Suprapubic skin (tissue), 4 donors: Measurements from ENCODE around the gene SLC25A22. TPM values are rescaled to one million over a fixed set of nuclear protein-coding genes. Genes with fewer than 3 reads are reported as not detected.

Experiments used
- DNase-seq, 2 donors: peaks; one replicate each; pipeline ENCODE4 v3.0.0-alpha.2; 2019; ENCODE audit warnings: low spot score in 2 of 2
- H3K27ac ChIP-seq: fragments of 200-600 bp; sonication (generic); one replicate; pipeline ENCODE4 v1.5.1; 2019
- H3K27me3 ChIP-seq: fragments of 200-600 bp; sonication (generic); one replicate; pipeline ENCODE4 v1.5.1; 2019
- H3K36me3 ChIP-seq: fragments of 200-600 bp; sonication (generic); one replicate; pipeline ENCODE4 v1.5.1; 2019
- H3K4me1 ChIP-seq: fragments of 200-600 bp; sonication (generic); one replicate; pipeline ENCODE4 v1.5.1; 2019
- H3K4me3 ChIP-seq: fragments of 200-600 bp; sonication (generic); one replicate; pipeline ENCODE4 v1.5.1; 2019; ENCODE audit warnings: mild to moderate bottlenecking
- H3K9me3 ChIP-seq: fragments of 200-600 bp; sonication (generic); one replicate; pipeline ENCODE4 v1.5.1; 2019
- EP300 ChIP-seq: sonication (generic); formaldehyde crosslinking; IDR thresholded peaks from one replicate; pipeline ENCODE4 v1.6.1; 2017; ENCODE audit warnings: antibody characterized with exemption
- POLR2A ChIP-seq, 2 donors: fragments of 450-650 bp; IDR thresholded peaks; one replicate each; pipeline ENCODE4 v1.6.1; 2017; ENCODE audit warnings: antibody characterized with exemption in 2 of 2, mild to moderate bottlenecking in 2 of 2, moderate library complexity in 2 of 2
- POLR2AphosphoS5 ChIP-seq, 3 donors: sonication (generic); formaldehyde crosslinking; IDR thresholded peaks; one replicate each; pipeline ENCODE4 v1.6.1; 2017; ENCODE audit warnings: antibody characterized with exemption in 3 of 3
- WGBS: methylation state at CpG from one replicate; pipeline ENCODE4 v1.1.5; 2018; 5-methylcytosine and 5-hydroxymethylcytosine counted together
- total RNA-seq, 4 donors: library from RNA; depleted of rRNA; stranded (reverse); fragments of >200 nt; gene quantifications; one replicate each; pipeline ENCODE4 v1.1.0, GENCODE V29; 2016
- TF ChIP-seq, protein P1 (sequence below), 2 donors: fragments of 200-600 bp in 1 of 2; fragments of 450-650 bp in 1 of 2; sonication (generic) in 1 of 2; IDR thresholded peaks; one replicate each; pipeline ENCODE4 v1.5.1; 2016 to 2019; ENCODE audit warnings: antibody characterized with exemption in 2 of 2, mild to moderate bottlenecking in 1 of 2, moderate library complexity in 1 of 2

Gene SLC25A22
- total RNA-seq, 4 donors from 2014 or later, result 11.2 to 14.7 (median 13.7) TPM

DNA sequence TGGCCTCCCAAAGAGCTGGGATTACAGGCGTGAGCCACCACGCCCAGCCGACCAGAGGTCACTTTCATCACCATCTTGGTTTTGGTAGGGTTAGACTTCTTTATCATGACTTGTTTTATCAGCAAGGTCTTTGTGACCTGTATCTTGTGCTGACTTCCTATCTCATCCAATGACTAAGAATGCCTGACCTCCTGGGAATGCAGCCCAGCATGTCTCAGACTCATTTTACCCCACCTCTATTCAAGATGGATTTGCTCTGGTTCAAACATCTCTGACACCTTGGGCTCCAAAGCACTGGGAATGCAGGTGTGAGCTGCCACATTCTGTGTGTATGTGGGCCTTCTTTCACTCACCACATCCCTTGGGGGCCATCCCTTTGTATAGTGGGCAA, 55.9 kb downstream of the SLC25A22 start:
- H3K4me1 ChIP-seq, result peaks cover 22% of the 10 kb centered on the region
- H3K9me3 ChIP-seq, result no peaks in the 10 kb centered on the region
- no peak overlapping the region for H3K27ac ChIP-seq
- TF ChIP-seq POLR2A (IDR thresholded peaks at IDR 0.05) (no peak), EP300 (no peak), POLR2AphosphoS5 (IDR thresholded peaks at IDR 0.05) (no peak)
- TF ChIP-seq, protein P1, sequence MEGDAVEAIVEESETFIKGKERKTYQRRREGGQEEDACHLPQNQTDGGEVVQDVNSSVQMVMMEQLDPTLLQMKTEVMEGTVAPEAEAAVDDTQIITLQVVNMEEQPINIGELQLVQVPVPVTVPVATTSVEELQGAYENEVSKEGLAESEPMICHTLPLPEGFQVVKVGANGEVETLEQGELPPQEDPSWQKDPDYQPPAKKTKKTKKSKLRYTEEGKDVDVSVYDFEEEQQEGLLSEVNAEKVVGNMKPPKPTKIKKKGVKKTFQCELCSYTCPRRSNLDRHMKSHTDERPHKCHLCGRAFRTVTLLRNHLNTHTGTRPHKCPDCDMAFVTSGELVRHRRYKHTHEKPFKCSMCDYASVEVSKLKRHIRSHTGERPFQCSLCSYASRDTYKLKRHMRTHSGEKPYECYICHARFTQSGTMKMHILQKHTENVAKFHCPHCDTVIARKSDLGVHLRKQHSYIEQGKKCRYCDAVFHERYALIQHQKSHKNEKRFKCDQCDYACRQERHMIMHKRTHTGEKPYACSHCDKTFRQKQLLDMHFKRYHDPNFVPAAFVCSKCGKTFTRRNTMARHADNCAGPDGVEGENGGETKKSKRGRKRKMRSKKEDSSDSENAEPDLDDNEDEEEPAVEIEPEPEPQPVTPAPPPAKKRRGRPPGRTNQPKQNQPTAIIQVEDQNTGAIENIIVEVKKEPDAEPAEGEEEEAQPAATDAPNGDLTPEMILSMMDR (IDR thresholded peaks at IDR 0.05), result no peak
- no peaks in the 10 kb centered on the region for H3K27me3 ChIP-seq
- 91% methylated on average over 3 of the region's 3 CpGs for WGBS
- no peak overlapping the region for H3K4me3 ChIP-seq
- no peaks in the 10 kb centered on the region for H3K36me3 ChIP-seq
- no peak for DNase-seq

Other genes starting within 250 kb of the SLC25A22 start
- 10 to 100 TPM in 1 of 4 donors, 1 to 10 TPM in 3; 6.3 to 17.8 (median 8.7) TPM for gene LMNTD2, start 237.5 kb downstream of the SLC25A22 start, total RNA-seq
- 100 to 1,000 TPM in 1 of 4 donors, 10 to 100 TPM in 3; 82.6 to 113 (median 87.0) TPM for gene RASSF7, start 237.3 kb downstream of the SLC25A22 start, total RNA-seq
- gene PHRF1, start 221.8 kb downstream of the SLC25A22 start, total RNA-seq, result 10 to 100 TPM; 27.9 to 55.6 (median 42.0) TPM
- gene IRF7, start 182.3 kb downstream of the SLC25A22 start, total RNA-seq, result 10 to 100 TPM; 20.9 to 34.0 (median 26.6) TPM
- 1 to 10 TPM in 1 of 4 donors, under 1 TPM in 1, not detected in 2; 0.53 to 1.1 TPM for gene CDHR5, start 173.3 kb downstream of the SLC25A22 start, total RNA-seq
- gene SCT, start 171.1 kb downstream of the SLC25A22 start, total RNA-seq, result not detected
- 1 to 10 TPM in 1 of 4 donors, under 1 TPM in 1, not detected in 2; 0.97 to 1.2 TPM for gene DRD4, start 161.0 kb downstream of the SLC25A22 start, total RNA-seq
- 10 to 100 TPM; 37.0 to 60.6 (median 43.7) TPM for gene DEAF1, start 103.1 kb downstream of the SLC25A22 start, total RNA-seq
- gene TMEM80, start 102.5 kb downstream of the SLC25A22 start, total RNA-seq, result 10 to 100 TPM; 31.5 to 53.6 (median 39.1) TPM
- 100 to 1,000 TPM; 107 to 193 (median 140) TPM for gene EPS8L2, start 92.0 kb downstream of the SLC25A22 start, total RNA-seq
- gene TALDO1, start 50.8 kb downstream of the SLC25A22 start, total RNA-seq, result 100 to 1,000 TPM; 107 to 197 (median 179) TPM
- gene GATD1, start 20.8 kb downstream of the SLC25A22 start, total RNA-seq, result 10 to 100 TPM; 27.2 to 68.2 (median 46.0) TPM
- not detected for gene CEND1, start 8.2 kb downstream of the SLC25A22 start, total RNA-seq
- 10 to 100 TPM; 14.1 to 71.9 (median 33.5) TPM for gene PIDD1, start 7.0 kb upstream of the SLC25A22 start, total RNA-seq
- gene RPLP2, start 11.7 kb upstream of the SLC25A22 start, total RNA-seq, result 1,000 to 10,000 TPM in 2 of 4 donors, 100 to 1,000 TPM in 2; 692 to 1,129 (median 991) TPM
- 100 to 1,000 TPM in 1 of 4 donors, 10 to 100 TPM in 3; 74.9 to 117 (median 85.9) TPM for gene PNPLA2, start 20.6 kb upstream of the SLC25A22 start, total RNA-seq
- gene CRACR2B, start 29.6 kb upstream of the SLC25A22 start, total RNA-seq, result 10 to 100 TPM; 14.0 to 35.5 (median 29.6) TPM
- gene CD151, start 34.7 kb upstream of the SLC25A22 start, total RNA-seq, result 100 to 1,000 TPM; 108 to 162 (median 150) TPM
- gene POLR2L, start 44.2 kb upstream of the SLC25A22 start, total RNA-seq, result 10 to 100 TPM; 31.1 to 76.4 (median 56.4) TPM
- gene TSPAN4, start 44.6 kb upstream of the SLC25A22 start, total RNA-seq, result 10 to 100 TPM; 47.1 to 78.9 (median 59.7) TPM
- gene CHID1, start 112.5 kb upstream of the SLC25A22 start, total RNA-seq, result 100 to 1,000 TPM in 1 of 4 donors, 10 to 100 TPM in 3; 46.5 to 111 (median 66.2) TPM
- gene AP2A2, start 127.6 kb upstream of the SLC25A22 start, total RNA-seq, result 100 to 1,000 TPM in 2 of 4 donors, 10 to 100 TPM in 2; 45.4 to 107 (median 76.8) TPM
- under 1 TPM in 1 of 4 donors, not detected in 3; 0.04 TPM for gene MUC6, start 238.4 kb upstream of the SLC25A22 start, total RNA-seq